Measurements from ENCODE around the gene MRPL20. TPM values are rescaled to one million over a fixed set of nuclear protein-coding genes. Genes with fewer than 3 reads are reported as not detected.

Gene MRPL20
- total and polyA plus RNA-seq, 9 of the 15 experiments (the other 6 are each of a cell fraction or from before 2014, with no cell fraction given), result 180 to 671 (median 229) TPM

GRCh38 chr1:1441002-1441888, 34.2 kb upstream of the MRPL20 start (continued):
- TF ChIP-seq CEBPG (CRISPR knock-in tag; IDR thresholded peaks at IDR 0.05) (no peak), CEBPG (tag; conservative IDR thresholded peaks at IDR 0.05 in 1 of 2, IDR thresholded peaks at IDR 0.05 in 1 of 2) (no peak), NELFE (IDR thresholded peaks at IDR 0.05; ENCODE audit: insufficient read depth, insufficient read length) (no peak), GATA2 (CRISPR knock-in tag; IDR thresholded peaks at IDR 0.05) (no peak), ZBTB8A (IDR thresholded peaks at IDR 0.05; ENCODE audit: partially characterized antibody) (no peak), ZNF780A (CRISPR knock-in tag; IDR thresholded peaks at IDR 0.05) (no peak), PRPF4 (IDR thresholded peaks at IDR 0.05; ENCODE audit: insufficient read depth, low read depth, low read length, poor library complexity, severe bottlenecking) (no peak), HDAC8 (tag; IDR thresholded peaks at IDR 0.05) (no peak), HIVEP1 (CRISPR knock-in tag; IDR thresholded peaks at IDR 0.05) (no peak), ZNF76 (CRISPR knock-in tag; IDR thresholded peaks at IDR 0.05; ENCODE audit: borderline replicate concordance) (no peak), ELK3 (CRISPR knock-in tag; IDR thresholded peaks at IDR 0.05) (no peak), SRSF1 (IDR thresholded peaks at IDR 0.05; ENCODE audit: low read depth, low read length) (peak; percentile 66; the same call in 1 of the 2 replicates), TCFL5 (CRISPR knock-in tag; conservative IDR thresholded peaks at IDR 0.05) (no peak), SFPQ (IDR thresholded peaks at IDR 0.05; ENCODE audit: low read depth, low read length) (no peak), PHTF2 (CRISPR knock-in tag; IDR thresholded peaks at IDR 0.05) (no peak), MYNN (IDR thresholded peaks at IDR 0.05) (no peak), MYNN (CRISPR knock-in tag; IDR thresholded peaks at IDR 0.05) (no peak)
- TF ChIP-seq, protein P1, sequence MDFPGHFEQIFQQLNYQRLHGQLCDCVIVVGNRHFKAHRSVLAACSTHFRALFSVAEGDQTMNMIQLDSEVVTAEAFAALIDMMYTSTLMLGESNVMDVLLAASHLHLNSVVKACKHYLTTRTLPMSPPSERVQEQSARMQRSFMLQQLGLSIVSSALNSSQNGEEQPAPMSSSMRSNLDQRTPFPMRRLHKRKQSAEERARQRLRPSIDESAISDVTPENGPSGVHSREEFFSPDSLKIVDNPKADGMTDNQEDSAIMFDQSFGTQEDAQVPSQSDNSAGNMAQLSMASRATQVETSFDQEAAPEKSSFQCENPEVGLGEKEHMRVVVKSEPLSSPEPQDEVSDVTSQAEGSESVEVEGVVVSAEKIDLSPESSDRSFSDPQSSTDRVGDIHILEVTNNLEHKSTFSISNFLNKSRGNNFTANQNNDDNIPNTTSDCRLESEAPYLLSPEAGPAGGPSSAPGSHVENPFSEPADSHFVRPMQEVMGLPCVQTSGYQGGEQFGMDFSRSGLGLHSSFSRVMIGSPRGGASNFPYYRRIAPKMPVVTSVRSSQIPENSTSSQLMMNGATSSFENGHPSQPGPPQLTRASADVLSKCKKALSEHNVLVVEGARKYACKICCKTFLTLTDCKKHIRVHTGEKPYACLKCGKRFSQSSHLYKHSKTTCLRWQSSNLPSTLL (IDR thresholded peaks at IDR 0.05), result no peak
- TF ChIP-seq, protein P2, sequence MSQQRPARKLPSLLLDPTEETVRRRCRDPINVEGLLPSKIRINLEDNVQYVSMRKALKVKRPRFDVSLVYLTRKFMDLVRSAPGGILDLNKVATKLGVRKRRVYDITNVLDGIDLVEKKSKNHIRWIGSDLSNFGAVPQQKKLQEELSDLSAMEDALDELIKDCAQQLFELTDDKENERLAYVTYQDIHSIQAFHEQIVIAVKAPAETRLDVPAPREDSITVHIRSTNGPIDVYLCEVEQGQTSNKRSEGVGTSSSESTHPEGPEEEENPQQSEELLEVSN (IDR thresholded peaks at IDR 0.05; ENCODE audit: borderline replicate concordance in 1 of 2, extremely low read depth in 1 of 2, insufficient read depth in 1 of 2, insufficient read length in 1 of 2, low read depth in 1 of 2, low read length in 1 of 2, poor library complexity in 1 of 2, severe bottlenecking in 1 of 2), result peak; percentile 28 to 75
